H9 (cell line): Measurements from ENCODE around the gene MYH14. TPM values are rescaled to one million over a fixed set of nuclear protein-coding genes. Genes with fewer than 3 reads are reported as not detected.

Experiments used
- DNase-seq: peaks from one replicate; pipeline ENCODE4 v3.0.0-alpha.2; 2017
- H2AFZ ChIP-seq: one replicate; pipeline ENCODE4 v1.6.1; 2013; ENCODE audit warnings: mild to moderate bottlenecking, low read length, control low read depth, moderate library complexity
- H2AK5ac ChIP-seq: 2 replicates; pipeline ENCODE4 v1.6.1; 2013; ENCODE audit warnings: low read length, control low read depth, mixed read lengths; ENCODE audit not compliant: insufficient read length
- H2BK120ac ChIP-seq: one replicate; pipeline ENCODE4 v1.6.1; 2013; ENCODE audit warnings: low read depth, mild to moderate bottlenecking, low read length, control low read depth, inconsistent platforms; ENCODE audit not compliant: poor library complexity, severe bottlenecking
- H2BK12ac ChIP-seq: 2 replicates; pipeline ENCODE4 v1.6.1; 2013; ENCODE audit warnings: low read length, control low read depth, mixed read lengths, low read depth; ENCODE audit not compliant: insufficient read length
- H2BK15ac ChIP-seq: 2 replicates; pipeline ENCODE4 v1.6.1; 2013; ENCODE audit warnings: low read depth, low read length, control low read depth
- H2BK20ac ChIP-seq: one replicate; pipeline ENCODE4 v1.6.1; 2013; ENCODE audit warnings: low read depth, mild to moderate bottlenecking, low read length, control low read depth, inconsistent platforms; ENCODE audit not compliant: poor library complexity, severe bottlenecking
- H2BK5ac ChIP-seq: 2 replicates; pipeline ENCODE4 v1.6.1; 2013; ENCODE audit warnings: low read length, control low read depth, mixed read lengths; ENCODE audit not compliant: insufficient read length
- H3K14ac ChIP-seq: 2 replicates; pipeline ENCODE4 v1.6.1; 2013; ENCODE audit warnings: low read length, control low read depth; ENCODE audit not compliant: insufficient read depth
- H3K18ac ChIP-seq: 2 replicates; pipeline ENCODE4 v1.6.1; 2013; ENCODE audit warnings: low read depth, mild to moderate bottlenecking, mixed read lengths, low read length, control low read depth; ENCODE audit not compliant: insufficient read length
- H3K23ac ChIP-seq: 2 replicates; pipeline ENCODE4 v1.6.1; 2013; ENCODE audit warnings: low read length, control low read depth, mixed read lengths, low read depth; ENCODE audit not compliant: insufficient read length
- H3K23me2 ChIP-seq: 2 replicates; pipeline ENCODE4 v1.6.1; 2013; ENCODE audit warnings: low read depth, mild to moderate bottlenecking, mixed read lengths, low read length, control low read depth; ENCODE audit not compliant: insufficient read length, poor library complexity, severe bottlenecking
- H3K27ac ChIP-seq: 2 replicates; pipeline ENCODE4 v1.5.1; 2013; ENCODE audit warnings: low read length, control low read depth, mixed read lengths, low read depth; ENCODE audit not compliant: insufficient read length
- H3K27me3 ChIP-seq: 2 replicates; pipeline ENCODE4 v1.6.1; 2013; ENCODE audit warnings: low read length, control low read depth, inconsistent platforms; ENCODE audit not compliant: insufficient read depth
- H3K4ac ChIP-seq: 2 replicates; pipeline ENCODE4 v1.6.1; 2013; ENCODE audit warnings: low read depth, mild to moderate bottlenecking, control low read depth, inconsistent platforms, low read length, moderate library complexity
- H3K4me1 ChIP-seq: 2 replicates; pipeline ENCODE4 v1.6.1; 2013; ENCODE audit warnings: low read length, control low read depth, inconsistent platforms; ENCODE audit not compliant: insufficient read depth
- H3K4me2 ChIP-seq: 2 replicates; pipeline ENCODE4 v1.6.1; 2013; ENCODE audit warnings: low read length, control low read depth, mixed read lengths; ENCODE audit not compliant: insufficient read length, insufficient read depth
- H3K56ac ChIP-seq: 2 replicates; pipeline ENCODE4 v1.6.1; 2013; ENCODE audit warnings: low read depth, mild to moderate bottlenecking, mixed read lengths, low read length, control low read depth; ENCODE audit not compliant: insufficient read length
- H3K79me1 ChIP-seq: 2 replicates; pipeline ENCODE4 v1.6.1; 2013; ENCODE audit warnings: low read depth, mild to moderate bottlenecking, moderate library complexity, low read length, control low read depth, inconsistent platforms; ENCODE audit not compliant: insufficient read depth, poor library complexity, severe bottlenecking
- H3K79me2 ChIP-seq: 2 replicates; pipeline ENCODE4 v1.6.1; 2013; ENCODE audit warnings: low read length, control low read depth, inconsistent platforms; ENCODE audit not compliant: insufficient read depth
- H3K9ac ChIP-seq: 2 replicates; pipeline ENCODE4 v1.6.1; 2013; ENCODE audit warnings: low read length, control low read depth, mixed read lengths; ENCODE audit not compliant: insufficient read length; ENCODE audit errors: extremely low read depth
- H3K9me3 ChIP-seq: one replicate; pipeline ENCODE4 v1.6.1; 2013; ENCODE audit warnings: low read depth, low read length, inconsistent platforms; ENCODE audit not compliant: control insufficient read depth
- H3T11ph ChIP-seq: one replicate; pipeline ENCODE4 v1.6.1; 2013; ENCODE audit warnings: mild to moderate bottlenecking, low read length, control low read depth, inconsistent platforms
- H4K20me1 ChIP-seq: one replicate; pipeline ENCODE4 v1.6.1; 2013; ENCODE audit not compliant: control insufficient read depth, insufficient read length, insufficient read depth
- H4K5ac ChIP-seq: 2 replicates; pipeline ENCODE4 v1.6.1; 2013; ENCODE audit warnings: low read depth, mild to moderate bottlenecking, mixed read lengths, low read length, control low read depth; ENCODE audit not compliant: insufficient read length
- H4K8ac ChIP-seq: replicated peaks from 2 replicates; pipeline ENCODE4 v1.6.1; 2013; ENCODE audit warnings: low read length, control low read depth, mixed read lengths, low read depth; ENCODE audit not compliant: insufficient read length
- H4K91ac ChIP-seq: 2 replicates; pipeline ENCODE4 v1.6.1; 2013; ENCODE audit warnings: low read depth, mild to moderate bottlenecking, moderate library complexity, mixed read lengths, low read length, control low read depth; ENCODE audit not compliant: insufficient read length
- H3K27ac Mint-ChIP-seq, 3 experiments: 2 replicates in 2 of 3; 3 replicates in 1 of 3; pipeline ENCODE4 v1.8.0; 2020 to 2021; ENCODE audit warnings: mixed read lengths in 3 of 3, mild to moderate bottlenecking in 1 of 3, moderate library complexity in 1 of 3
- H3K27me3 Mint-ChIP-seq: 2 replicates; pipeline ENCODE4 v1.8.0; 2021; ENCODE audit warnings: low read depth, mild to moderate bottlenecking, moderate library complexity, mixed read lengths
- H3K36me3 Mint-ChIP-seq, 3 experiments: 2 replicates in 2 of 3; 3 replicates in 1 of 3; pipeline ENCODE4 v1.8.0; 2020 to 2021; ENCODE audit warnings: low read depth in 3 of 3, mixed read lengths in 3 of 3; ENCODE audit not compliant: insufficient read depth in 1 of 3
- H3K4me1 Mint-ChIP-seq, 2 experiments: 2 replicates each; pipeline ENCODE4 v1.8.0; 2020; ENCODE audit warnings: mixed read lengths in 2 of 2
- H3K4me3 Mint-ChIP-seq, 2 experiments: 2 replicates in 1 of 2; 3 replicates in 1 of 2; pipeline ENCODE4 v1.8.0; 2020 to 2021; ENCODE audit warnings: mild to moderate bottlenecking in 2 of 2, mixed read lengths in 2 of 2, moderate library complexity in 1 of 2
- H3K9me3 Mint-ChIP-seq, 2 experiments: 2 replicates in 1 of 2; 3 replicates in 1 of 2; pipeline ENCODE4 v1.8.0; 2020; ENCODE audit warnings: mild to moderate bottlenecking in 2 of 2, mixed read lengths in 2 of 2, moderate library complexity in 1 of 2
- WGBS: extraction: QIAGEN DNeasy Blood & Tissue Kit; methylation state at CpG from one replicate; pipeline ENCODE4 v1.1.7; 2013; ENCODE audit warnings: missing lambda C conversion rate, low lambda C conversion rate, mixed read lengths; ENCODE audit not compliant: insufficient read length; ENCODE audit errors: extremely low coverage; 5-methylcytosine and 5-hydroxymethylcytosine counted together
- total RNA-seq: library from RNA; stranded (reverse); gene quantifications from 2 replicates; pipeline ENCODE4 v1.2.1, GENCODE V29; 2021
- TF ChIP-seq, protein P1 (sequence below): fragments of 200-600 bp; sonication (generic); conservative IDR thresholded peaks from 3 replicates; pipeline ENCODE4 v1.8.0; 2021; ENCODE audit warnings: antibody characterized with exemption, mild to moderate bottlenecking

The MYH14 gene
- total RNA-seq, 1 experiment from 2014 or later = 27.7 TPM

DNA sequence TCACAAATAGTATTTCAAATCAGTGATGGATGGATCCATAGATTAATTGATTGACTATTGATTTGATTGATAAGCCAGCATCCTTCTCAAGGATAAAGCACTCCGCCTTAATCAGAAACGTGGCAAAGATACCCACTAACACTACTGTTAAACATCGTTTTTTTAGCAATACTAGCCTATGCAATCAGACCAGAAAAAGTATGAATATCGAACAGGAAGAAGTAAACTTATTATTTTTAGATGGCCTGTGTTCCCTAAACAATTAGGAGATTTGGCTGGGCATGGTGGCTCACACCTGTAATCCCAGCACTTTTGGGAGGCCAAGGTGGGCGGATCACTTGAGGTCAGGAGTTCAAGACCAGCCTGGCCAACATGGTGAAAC lies 49.5 kb downstream of the MYH14 start:
- no peak overlapping the region for H4K8ac ChIP-seq
- TF ChIP-seq, protein P1, sequence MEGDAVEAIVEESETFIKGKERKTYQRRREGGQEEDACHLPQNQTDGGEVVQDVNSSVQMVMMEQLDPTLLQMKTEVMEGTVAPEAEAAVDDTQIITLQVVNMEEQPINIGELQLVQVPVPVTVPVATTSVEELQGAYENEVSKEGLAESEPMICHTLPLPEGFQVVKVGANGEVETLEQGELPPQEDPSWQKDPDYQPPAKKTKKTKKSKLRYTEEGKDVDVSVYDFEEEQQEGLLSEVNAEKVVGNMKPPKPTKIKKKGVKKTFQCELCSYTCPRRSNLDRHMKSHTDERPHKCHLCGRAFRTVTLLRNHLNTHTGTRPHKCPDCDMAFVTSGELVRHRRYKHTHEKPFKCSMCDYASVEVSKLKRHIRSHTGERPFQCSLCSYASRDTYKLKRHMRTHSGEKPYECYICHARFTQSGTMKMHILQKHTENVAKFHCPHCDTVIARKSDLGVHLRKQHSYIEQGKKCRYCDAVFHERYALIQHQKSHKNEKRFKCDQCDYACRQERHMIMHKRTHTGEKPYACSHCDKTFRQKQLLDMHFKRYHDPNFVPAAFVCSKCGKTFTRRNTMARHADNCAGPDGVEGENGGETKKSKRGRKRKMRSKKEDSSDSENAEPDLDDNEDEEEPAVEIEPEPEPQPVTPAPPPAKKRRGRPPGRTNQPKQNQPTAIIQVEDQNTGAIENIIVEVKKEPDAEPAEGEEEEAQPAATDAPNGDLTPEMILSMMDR = no peak
- peaks cover 9% of the 10 kb centered on the region for H3K9me3 ChIP-seq
- H3K56ac ChIP-seq = no peak overlapping the region
- no peak overlapping the region for H3K4ac ChIP-seq
- H2BK12ac ChIP-seq = no peak overlapping the region
- no peaks in the 10 kb centered on the region for H3K4me1 ChIP-seq
- no peak overlapping the region for H3T11ph ChIP-seq
- no peak overlapping the region for H3K14ac ChIP-seq
- H3K79me1 ChIP-seq = no peaks in the 10 kb centered on the region
- no peak overlapping the region for H2AK5ac ChIP-seq
- no peaks in the 10 kb centered on the region for H3K27me3 ChIP-seq
- H3K79me2 ChIP-seq = no peaks in the 10 kb centered on the region
- H3K4me2 ChIP-seq = no peak overlapping the region
- no peak overlapping the region for H2AFZ ChIP-seq
- no peak overlapping the region for H3K23ac ChIP-seq
- H2BK5ac ChIP-seq = no peak overlapping the region
- no peak overlapping the region for H3K9ac ChIP-seq
- no CpG with 5 or more reads among the region's 5 CpGs for WGBS
- no peak overlapping the region for H2BK120ac ChIP-seq
- no peak overlapping the region for H2BK15ac ChIP-seq
- no peak overlapping the region for H3K4me3 Mint-ChIP-seq
- H3K27me3 Mint-ChIP-seq = no peaks in the 10 kb centered on the region; the same call in 1 of the 2 replicates
- H3K36me3 Mint-ChIP-seq = peaks cover 60 to 68% (median 62%) of the 10 kb centered on the region in 3 experiments
- no peak overlapping the region for H3K27ac ChIP-seq
- DNase-seq = no peak
- no peak overlapping the region for H2BK20ac ChIP-seq
- peaks cover 25 to 32% of the 10 kb centered on the region in 2 experiments for H3K9me3 Mint-ChIP-seq
- H3K27ac Mint-ChIP-seq = no peak overlapping the region
- no peaks in the 10 kb centered on the region for H4K20me1 ChIP-seq
- no peaks in the 10 kb centered on the region for H3K4me1 Mint-ChIP-seq
- no peak overlapping the region for H4K91ac ChIP-seq
- H3K23me2 ChIP-seq = no peaks in the 10 kb centered on the region
- no peak overlapping the region for H4K5ac ChIP-seq
- no peak overlapping the region for H3K18ac ChIP-seq
